Left cardiac atrium (tissue), 4 donors: ENCODE results near the gene ALOX5AP. TPM values are rescaled to one million over a fixed set of nuclear protein-coding genes. Genes with fewer than 3 reads are reported as not detected.

Experiments used
- ATAC-seq, 2 donors: fragments of 200-7000 bp; cut with Tn5 transposase; one replicate each; pipeline ENCODE4 v1.9.1; 2020; ENCODE audit warnings: mild to moderate bottlenecking in 2 of 2, moderate library complexity in 2 of 2
- DNase-seq: peaks from one replicate; pipeline ENCODE4 v3.0.0-alpha.2; 2020
- intact Hi-C, 2 donors: fragments of 100-400 bp; cut with DNase I; formaldehyde crosslinking; loops; one replicate each; pipeline versions ENCODE4 v1.14.1 to v1.15.1; 2022 to 2023
- long read RNA-seq: library from polyadenylated mRNA; unstranded; transcript quantifications from one replicate; pipeline ENCODE4 v2.0.0, GENCODE V29; 2021
- total RNA-seq, 2 donors: library from RNA; stranded (reverse); fragmentation: NEBNext Ultra II Directional; extraction: Animal tissue kit (Norgen Biotek cat#: 25700); gene quantifications; one replicate each; pipeline ENCODE4 v1.2.1, GENCODE V29; 2021
- donor health status: DM: no; HTN: yes; CAD: no.
- donor health status: DM: no; HTN: yes; CAD: no; lungs with severe emphysema.
- donor health status: DM: yes; HTN: yes; CAD: no.
- donor health status: Dilated cardiomyopathy.

ALOX5AP gene
- total RNA-seq: 10 to 100 TPM; 12.8 to 26.9 TPM
- long read RNA-seq: 0 reads

- ATAC-seq (peak; percentile 63), DNase-seq (no peak)
- intact Hi-C loops: no loop called here
These were observed at the start of gene ALOX5AP for GRCh38 chr13:30735025-30735871. TSS of gene ALOX5AP (plus strand) at chr13:30735543. CDS start at chr13:30735606, 63 bp downstream.

GRCh38 chr13:30685987-30686386, 49.4 kb upstream of the ALOX5AP start:
- intact Hi-C loops: no loop called here
- no peak for ATAC-seq
- DNase-seq: no peak

- intact Hi-C loops: no loop called here
- no peak for ATAC-seq
These were observed 47.7 kb upstream of the ALOX5AP start for GRCh38 chr13:30687601-30688000.

GRCh38 chr13:30689752-30690151, 45.6 kb upstream of the ALOX5AP start:
- ATAC-seq: peak in 1 of 2 donors; percentile 5
- intact Hi-C loops: no loop called here
- DNase-seq: no peak

More at GRCh38 chr13:30687601-30688000, 47.7 kb upstream of the ALOX5AP start:
- DNase-seq: no peak

- ATAC-seq: peak; percentile 88 to 92
- intact Hi-C loops: no loop called here
- peak; percentile 66 for DNase-seq
These were observed 44.8 kb upstream of the ALOX5AP start for GRCh38 chr13:30690282-30691188.

- no peak for ATAC-seq
- intact Hi-C loops: no loop called here
- no peak for DNase-seq
These were observed 43.2 kb upstream of the ALOX5AP start for GRCh38 chr13:30692113-30692512.

- DNase-seq: peak; percentile 45
- peak; percentile 79 to 87 for ATAC-seq
- intact Hi-C loops: no loop called here
These were observed 38.8 kb upstream of the ALOX5AP start for GRCh38 chr13:30696278-30697176.

- intact Hi-C loops: no loop called here
- no peak for DNase-seq
- peak in 1 of 2 donors; percentile 70 for ATAC-seq
These were observed 38.0 kb upstream of the ALOX5AP start for GRCh38 chr13:30697177-30697953.

GRCh38 chr13:30697996-30698401, 37.3 kb upstream of the ALOX5AP start:
- ATAC-seq: no peak
- intact Hi-C loops: no loop called here
- no peak for DNase-seq

- ATAC-seq: no peak
- intact Hi-C loops: no loop called here
- no peak for DNase-seq
These were observed 36.8 kb upstream of the ALOX5AP start for GRCh38 chr13:30698488-30699005.

GRCh38 chr13:30700364-30700763, 35.0 kb upstream of the ALOX5AP start:
- ATAC-seq (no peak), DNase-seq (no peak)
- intact Hi-C loops: no loop called here

- intact Hi-C loops: no loop called here
- DNase-seq (no peak), ATAC-seq (no peak)
These were observed 33.3 kb upstream of the ALOX5AP start for GRCh38 chr13:30702006-30702405.

- DNase-seq (no peak), ATAC-seq (no peak)
- intact Hi-C loops: no loop called here
These were observed 30.7 kb upstream of the ALOX5AP start for GRCh38 chr13:30704596-30704995.

- DNase-seq (no peak), ATAC-seq (no peak)
- intact Hi-C loops: no loop called here
These were observed 29.7 kb upstream of the ALOX5AP start for GRCh38 chr13:30705680-30706079.

- no peak for DNase-seq
- intact Hi-C loops: no loop called here
- ATAC-seq: no peak
These were observed 26.8 kb upstream of the ALOX5AP start for GRCh38 chr13:30708541-30708940.

- DNase-seq: no peak
- ATAC-seq: no peak
- intact Hi-C loops: no loop called here
These were observed 24.9 kb upstream of the ALOX5AP start for GRCh38 chr13:30710442-30710841.

GRCh38 chr13:30711375-30711774, 24.0 kb upstream of the ALOX5AP start:
- DNase-seq (no peak), ATAC-seq (no peak)
- intact Hi-C loops: no loop called here

- ATAC-seq: no peak
- intact Hi-C loops: no loop called here
These were observed 23.5 kb upstream of the ALOX5AP start for GRCh38 chr13:30711837-30712236.

More at GRCh38 chr13:30711837-30712236, 23.5 kb upstream of the ALOX5AP start:
- no peak for DNase-seq
